ENCODE results near the gene FAM171A1.

FAM171A1 gene

GRCh38 chr10:15364001-15364400 lies 7.1 kb downstream of the FAM171A1 start:
- H3K4me3 ChIP-seq (ENCODE audit: low read depth, low read length) = no peak overlapping the region
- DNase-seq (ENCODE audit: low read depth) = no peak
- TF ChIP-seq CTCF (IDR thresholded peaks at IDR 0.05; ENCODE audit: low read depth, low read length, missing control alignments) = no peak

GRCh38 chr10:15363031-15363430 lies 8.1 kb downstream of the FAM171A1 start:
- no peak for TF ChIP-seq CTCF (IDR thresholded peaks at IDR 0.05; ENCODE audit: low read depth, low read length, missing control alignments)
- no peak overlapping the region for H3K4me3 ChIP-seq (ENCODE audit: low read depth, low read length)
- no peak for DNase-seq (ENCODE audit: low read depth)

GRCh38 chr10:15361131-15361530 lies 10.0 kb downstream of the FAM171A1 start:
- no peak for DNase-seq (ENCODE audit: low read depth)
- H3K4me3 ChIP-seq (ENCODE audit: low read depth, low read length) = no peak overlapping the region
- TF ChIP-seq CTCF (IDR thresholded peaks at IDR 0.05; ENCODE audit: low read depth, low read length, missing control alignments) = no peak

GRCh38 chr10:15360566-15360965 lies 10.5 kb downstream of the FAM171A1 start:
- DNase-seq (ENCODE audit: low read depth) = no peak
- no peak overlapping the region for H3K4me3 ChIP-seq (ENCODE audit: low read depth, low read length)
- TF ChIP-seq CTCF (IDR thresholded peaks at IDR 0.05; ENCODE audit: low read depth, low read length, missing control alignments) = no peak

- no peak overlapping the region for H3K4me3 ChIP-seq (ENCODE audit: low read depth, low read length)
- no peak for DNase-seq (ENCODE audit: low read depth)
- TF ChIP-seq CTCF (IDR thresholded peaks at IDR 0.05; ENCODE audit: low read depth, low read length, missing control alignments) = no peak
Observed at GRCh38 chr10:15353471-15354017, 17.5 kb downstream of the FAM171A1 start.

- no peak for TF ChIP-seq CTCF (IDR thresholded peaks at IDR 0.05; ENCODE audit: low read depth, low read length, missing control alignments)
- no peak overlapping the region for H3K4me3 ChIP-seq (ENCODE audit: low read depth, low read length)
- no peak for DNase-seq (ENCODE audit: low read depth)
Observed at GRCh38 chr10:15352836-15353235, 18.3 kb downstream of the FAM171A1 start.

GRCh38 chr10:15352201-15352600 lies 18.9 kb downstream of the FAM171A1 start:
- no peak for DNase-seq (ENCODE audit: low read depth)
- H3K4me3 ChIP-seq (ENCODE audit: low read depth, low read length) = no peak overlapping the region
- TF ChIP-seq CTCF (IDR thresholded peaks at IDR 0.05; ENCODE audit: low read depth, low read length, missing control alignments) = no peak
